ENCODE data around the gene MRPL46.

Gene MRPL46

DNA sequence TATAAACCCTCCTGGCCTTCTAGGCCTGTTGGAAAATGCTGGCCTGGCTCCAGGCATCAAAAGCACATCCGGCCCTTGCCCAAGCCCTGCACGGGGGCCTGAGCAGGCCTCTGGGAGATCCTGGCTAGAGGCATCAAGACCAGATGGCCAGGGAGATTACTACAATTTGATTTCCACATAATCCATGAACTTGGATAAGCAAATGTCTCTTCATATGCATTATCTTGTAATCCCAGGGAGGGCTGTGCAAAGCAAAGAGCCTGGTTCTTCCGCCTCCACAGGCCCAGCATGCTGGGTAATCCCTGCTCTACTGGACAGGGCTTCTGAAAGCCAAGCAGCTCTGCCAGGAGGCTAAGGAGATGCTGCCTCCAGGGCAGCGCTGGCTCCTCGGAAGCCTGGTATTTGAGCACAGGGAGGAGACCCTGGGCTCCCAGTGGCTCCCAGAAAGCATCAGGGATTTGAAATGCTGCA, 18.2 kb downstream of the MRPL46 start:
- in situ Hi-C loops (cut with HindIII; ENCODE audit: low sequenced_read_pairs) = no loop called here

DNA sequence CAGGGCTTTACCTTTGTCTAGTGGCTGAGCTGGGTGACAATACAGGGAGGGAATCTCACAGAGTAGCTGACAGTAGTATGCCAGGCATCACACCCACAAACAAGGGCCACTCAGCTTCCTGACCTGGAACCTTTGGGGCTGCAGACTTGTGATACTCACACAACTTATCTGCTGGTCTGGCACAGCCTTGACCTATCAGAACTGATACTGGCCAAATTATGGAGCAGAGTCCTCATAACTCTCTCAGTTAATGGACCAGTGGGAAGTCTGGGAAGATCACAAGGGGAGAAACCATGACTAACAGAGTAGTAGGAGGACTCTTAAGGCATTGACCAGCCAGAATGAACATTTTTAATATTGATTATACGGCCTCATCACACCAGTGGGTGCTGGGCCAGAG, 19.4 kb downstream of the MRPL46 start:
- in situ Hi-C loops (cut with HindIII; ENCODE audit: low sequenced_read_pairs) = no loop called here

DNA sequence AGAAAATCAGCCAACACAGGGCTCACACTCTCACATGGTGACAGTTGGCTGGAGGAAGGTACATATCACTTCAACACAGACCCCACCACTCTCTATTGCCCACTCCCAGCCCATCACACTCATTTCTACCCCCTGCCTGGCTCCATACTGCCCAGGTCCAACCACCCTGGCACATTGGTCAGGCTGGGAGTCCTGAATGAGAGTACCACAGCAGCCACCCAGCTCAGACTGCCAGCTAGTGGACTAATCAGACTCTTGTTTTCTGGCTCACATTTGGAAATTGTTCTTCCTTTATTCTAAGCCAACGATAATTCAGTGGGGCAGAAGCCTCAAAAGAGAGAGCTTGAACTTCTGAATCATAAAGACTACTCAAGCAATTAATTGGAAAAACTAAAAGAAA, 20.0 kb downstream of the MRPL46 start:
- in situ Hi-C loops (cut with HindIII; ENCODE audit: low sequenced_read_pairs) = no loop called here

DNA sequence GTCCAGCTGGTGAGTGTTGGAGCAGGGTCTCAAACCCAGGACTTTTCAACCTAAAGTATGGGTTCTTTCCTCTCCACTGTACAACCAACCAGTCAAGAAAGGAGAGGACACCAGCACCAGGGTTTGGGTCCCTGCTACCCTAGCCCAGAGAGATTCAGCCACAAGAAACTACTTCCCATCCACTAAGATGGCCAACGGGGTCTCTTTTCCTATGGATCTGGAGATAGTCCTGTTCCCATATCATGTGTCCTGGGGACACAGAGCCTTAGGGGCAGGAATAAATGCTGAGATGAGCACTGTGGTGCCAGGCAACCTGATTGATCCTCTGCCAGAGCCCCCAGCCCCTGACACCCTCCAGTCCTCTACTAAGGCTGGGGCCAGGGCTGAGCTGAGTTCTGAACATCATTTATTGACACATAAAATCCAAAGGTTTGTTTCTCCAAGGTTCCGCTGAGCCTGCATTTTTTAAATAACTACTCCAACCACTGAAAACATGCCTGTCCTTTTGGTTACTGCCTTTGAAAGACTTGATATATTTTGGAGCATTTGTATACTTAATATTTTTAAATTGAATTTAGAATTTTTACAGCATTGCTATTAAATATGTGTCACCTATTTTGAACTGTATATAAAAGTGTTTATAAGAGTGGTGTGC, 26.0 kb downstream of the MRPL46 start:
- in situ Hi-C loops (cut with HindIII; ENCODE audit: low sequenced_read_pairs) = no loop called here

DNA sequence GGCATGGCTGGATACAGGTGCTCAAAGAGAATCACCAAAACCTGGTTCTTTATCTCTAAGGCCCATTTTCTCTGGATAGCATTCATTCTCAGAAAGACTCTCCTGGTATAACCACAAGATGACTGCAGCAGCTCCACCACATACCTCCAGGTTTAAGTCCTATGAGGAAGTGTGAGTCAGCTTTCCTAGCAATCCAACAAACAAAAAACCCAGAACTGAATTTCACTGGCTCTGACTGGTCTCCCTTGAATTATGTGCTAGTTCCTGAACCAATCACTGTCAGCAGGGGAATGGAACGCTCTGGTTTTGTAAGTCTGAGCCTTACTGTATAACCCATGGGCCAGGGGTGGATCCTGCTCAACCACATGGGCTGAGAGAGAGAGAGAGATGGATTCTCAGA, 27.2 kb downstream of the MRPL46 start:
- in situ Hi-C loops (cut with HindIII; ENCODE audit: low sequenced_read_pairs) = no loop called here

DNA sequence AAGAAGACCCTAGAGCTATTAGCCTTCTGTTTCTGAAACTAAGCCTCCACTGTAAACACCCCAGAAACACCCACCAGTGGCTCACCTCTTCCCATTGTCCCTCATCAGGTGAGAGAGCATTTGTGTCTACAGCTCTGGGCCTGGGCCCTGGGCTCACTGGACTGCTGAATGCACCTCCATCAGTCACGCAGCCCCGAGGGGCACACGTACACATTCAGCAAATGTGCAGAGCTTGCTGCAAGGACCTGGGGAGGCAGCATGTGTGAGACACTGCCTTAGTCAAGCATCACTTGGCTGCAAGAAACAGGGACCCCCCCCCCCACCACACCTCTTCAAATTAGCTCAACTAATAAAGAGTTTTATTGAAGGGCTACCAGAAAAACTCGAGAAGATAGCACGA, 29.0 kb downstream of the MRPL46 start:
- in situ Hi-C loops (cut with HindIII; ENCODE audit: low sequenced_read_pairs) = no loop called here

DNA sequence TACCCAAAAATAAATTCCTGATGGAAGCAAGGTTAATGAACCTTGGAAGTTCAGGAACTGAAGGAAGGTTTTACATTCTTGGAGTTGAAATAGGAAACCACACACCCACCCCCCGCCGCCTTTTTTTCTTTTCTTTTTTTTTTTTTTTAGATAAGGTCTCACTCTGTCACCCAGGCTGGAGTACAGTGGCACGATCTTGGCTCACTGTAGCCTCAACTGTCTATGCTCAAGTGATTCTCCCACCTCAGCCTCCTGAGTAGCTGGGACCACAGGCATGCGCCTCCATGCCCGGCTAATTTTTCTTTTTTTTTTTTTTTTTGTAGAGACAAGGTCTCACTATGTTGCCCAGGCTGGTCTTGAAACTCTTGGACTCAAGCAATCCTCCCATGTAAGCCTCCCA, 33.1 kb downstream of the MRPL46 start:
- in situ Hi-C loops (cut with HindIII; ENCODE audit: low sequenced_read_pairs) = loop anchor here (5.0 kb wide), 1 partner anchor 42 kb away; no protein-coding TSS in a partner anchor

DNA sequence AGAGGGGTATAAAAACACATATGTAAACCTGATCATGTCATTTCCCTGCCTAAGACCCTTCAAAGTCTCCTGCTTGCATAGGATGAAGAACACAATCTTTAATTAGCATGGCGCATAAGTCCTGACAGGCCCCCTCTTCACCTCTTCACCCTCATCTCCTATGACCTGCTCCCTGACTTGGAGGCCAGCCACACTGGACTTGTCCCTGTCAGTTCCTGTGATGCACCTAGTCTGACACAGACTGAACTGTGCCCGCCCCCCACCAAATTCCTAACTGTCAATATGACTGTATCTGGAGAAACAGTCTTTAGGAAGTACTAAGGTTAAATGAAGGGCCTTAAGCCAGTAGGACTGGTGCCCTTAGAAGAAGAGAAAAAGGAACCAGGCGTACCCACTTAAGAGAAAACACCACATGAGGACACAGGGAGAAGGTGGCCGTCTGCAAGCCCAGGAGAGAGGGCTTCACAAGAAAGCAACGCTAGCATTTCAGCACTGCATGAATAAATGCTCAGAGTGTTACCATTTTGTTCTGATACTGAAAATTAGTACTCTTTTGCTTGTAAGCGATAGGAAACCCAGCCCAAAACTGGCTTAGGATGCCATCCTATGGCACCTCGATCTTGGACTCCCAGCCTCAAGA, 34.0 kb downstream of the MRPL46 start:
- in situ Hi-C loops (cut with HindIII; ENCODE audit: low sequenced_read_pairs) = loop anchor here (5.0 kb wide), 1 partner anchor 41 kb away; no protein-coding TSS in a partner anchor

DNA sequence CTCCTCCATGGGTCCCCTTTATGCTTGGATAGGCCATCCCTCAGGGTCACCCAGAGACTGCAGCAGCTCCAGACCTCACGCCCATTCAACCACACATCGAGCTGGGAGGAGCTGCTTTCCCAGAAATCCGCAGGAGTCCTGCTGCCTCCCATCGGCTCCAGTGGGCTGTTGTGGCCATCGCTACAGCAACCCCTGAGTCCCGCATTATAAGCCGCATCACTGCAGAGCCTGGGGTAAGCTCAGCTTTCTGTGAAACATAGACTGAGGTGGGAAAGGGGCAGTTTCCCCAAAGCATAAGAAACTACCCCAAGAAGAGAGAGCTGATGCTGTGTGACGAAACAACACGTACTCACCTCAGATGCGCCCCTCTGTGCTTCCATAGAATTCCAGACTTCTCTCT, 35.7 kb downstream of the MRPL46 start:
- in situ Hi-C loops (cut with HindIII; ENCODE audit: low sequenced_read_pairs) = loop anchor here (5.0 kb wide), 1 partner anchor 39 kb away; no protein-coding TSS in a partner anchor

DNA sequence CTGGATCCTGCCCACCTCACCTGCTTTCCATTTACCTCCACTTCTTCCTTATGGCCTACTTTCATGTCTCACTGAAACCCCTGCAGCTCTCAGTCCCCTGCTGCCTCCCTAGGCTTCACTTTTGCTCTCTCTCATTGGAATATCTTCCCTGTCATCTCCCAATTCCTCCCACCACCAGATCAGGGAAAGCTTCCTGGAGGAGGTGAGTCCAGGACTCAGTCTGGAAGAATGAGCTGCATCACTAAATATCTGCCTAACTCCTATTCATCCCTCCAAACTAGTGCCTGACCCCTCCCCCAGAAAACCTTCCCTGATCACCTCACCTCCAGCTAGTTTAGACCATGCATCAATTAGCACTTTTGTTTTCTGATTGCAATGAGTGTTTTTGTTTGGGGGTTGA, 37.1 kb downstream of the MRPL46 start:
- in situ Hi-C loops (cut with HindIII; ENCODE audit: low sequenced_read_pairs) = loop anchor here (5.0 kb wide), 1 partner anchor 38 kb away; no protein-coding TSS in a partner anchor

DNA sequence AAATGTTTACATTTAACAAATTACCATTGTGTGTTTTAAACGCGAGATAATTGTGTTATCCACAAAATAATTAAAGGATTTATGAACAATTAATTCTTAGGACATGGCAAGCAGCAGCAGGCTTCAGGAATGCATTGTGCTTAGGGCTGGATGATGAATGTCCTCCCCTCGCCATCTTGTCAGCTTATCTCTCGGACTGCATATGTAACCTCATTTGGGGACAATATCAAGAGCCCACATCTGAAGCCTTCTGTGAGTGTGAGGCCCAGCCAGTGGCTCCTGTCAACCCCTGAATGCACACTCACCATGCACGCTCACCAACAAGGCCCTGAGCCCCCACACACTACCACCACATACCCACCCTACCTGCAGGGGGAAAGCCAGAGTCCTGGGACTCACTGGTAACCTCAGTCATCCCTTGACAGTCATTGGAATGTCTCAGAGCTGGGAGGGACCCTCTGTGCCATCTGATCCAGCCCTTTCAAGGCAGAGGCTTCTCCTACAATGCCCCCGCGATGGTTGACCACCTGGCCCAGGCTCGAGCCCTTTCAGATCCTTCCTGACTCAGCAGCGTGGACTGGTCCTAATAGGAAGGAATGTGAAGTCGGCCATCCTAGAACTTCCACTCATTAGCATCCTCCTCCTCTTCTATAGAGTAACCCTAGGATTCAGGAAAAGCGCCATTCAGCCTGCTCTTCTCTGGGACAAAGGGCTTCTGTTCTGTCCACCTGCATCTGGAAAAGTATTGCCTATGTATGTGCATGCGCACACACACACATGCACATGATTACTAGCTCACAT, 38.2 kb downstream of the MRPL46 start:
- in situ Hi-C loops (cut with HindIII; ENCODE audit: low sequenced_read_pairs) = no loop called here

DNA sequence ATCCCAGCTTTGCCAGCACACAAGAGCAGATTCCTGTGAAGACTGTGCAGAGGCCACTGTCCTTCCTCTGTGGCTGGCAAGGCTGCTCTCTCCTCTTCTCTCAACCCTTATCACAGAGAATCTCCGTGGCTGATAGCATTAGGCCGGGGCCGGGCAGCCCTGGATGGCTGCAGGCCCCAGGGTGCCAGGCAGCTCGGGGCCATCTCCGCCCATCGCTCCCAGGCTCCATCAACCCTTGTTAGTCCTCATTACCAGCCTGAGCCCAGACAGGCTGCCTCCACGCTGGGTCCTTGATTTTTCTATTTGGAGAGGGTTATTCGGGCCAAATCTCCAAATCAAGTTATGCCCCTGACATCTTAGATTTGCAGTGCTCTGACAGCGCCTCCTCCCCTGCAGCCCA, 39.1 kb downstream of the MRPL46 start:
- in situ Hi-C loops (cut with HindIII; ENCODE audit: low sequenced_read_pairs) = no loop called here

DNA sequence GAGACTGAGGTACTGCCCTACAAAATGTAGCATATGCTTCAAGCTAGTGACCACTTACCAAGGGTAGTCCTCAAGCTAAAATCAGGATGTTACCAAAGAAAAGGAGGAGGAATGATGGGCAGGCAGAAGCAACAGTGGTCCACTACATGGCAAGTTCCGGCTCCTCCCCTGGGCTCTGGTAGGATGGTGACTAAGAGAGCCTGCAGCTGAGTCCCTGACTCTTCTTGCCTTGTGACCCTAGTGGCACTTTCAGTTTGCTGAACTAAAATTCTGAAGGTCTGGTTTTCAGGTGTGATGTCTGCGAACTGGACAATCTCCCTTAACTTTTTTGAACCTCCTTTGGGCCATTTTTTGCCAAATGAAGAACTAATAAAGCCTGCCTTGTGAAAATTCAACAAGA, 40.9 kb downstream of the MRPL46 start:
- in situ Hi-C loops (cut with HindIII; ENCODE audit: low sequenced_read_pairs) = no loop called here

DNA sequence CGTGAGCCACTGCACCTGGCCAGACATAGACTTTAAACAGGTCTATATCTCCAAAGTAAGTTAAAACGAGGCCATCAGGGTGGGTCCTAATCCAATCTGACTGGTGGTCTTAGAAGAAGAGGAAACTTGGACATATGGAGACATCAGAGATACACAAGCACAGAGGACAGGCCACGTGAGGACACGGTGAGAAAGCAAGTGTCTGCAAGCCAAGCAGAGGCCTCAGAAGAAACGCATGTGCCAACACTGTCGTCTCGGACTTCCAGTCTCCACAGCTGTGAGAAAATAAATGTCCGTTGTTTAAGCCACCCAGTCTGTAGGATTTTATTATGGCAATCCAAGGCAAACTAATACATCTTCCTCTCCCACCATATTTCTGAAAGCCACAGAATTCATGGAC, 43.9 kb downstream of the MRPL46 start:
- in situ Hi-C loops (cut with HindIII; ENCODE audit: low sequenced_read_pairs) = no loop called here

DNA sequence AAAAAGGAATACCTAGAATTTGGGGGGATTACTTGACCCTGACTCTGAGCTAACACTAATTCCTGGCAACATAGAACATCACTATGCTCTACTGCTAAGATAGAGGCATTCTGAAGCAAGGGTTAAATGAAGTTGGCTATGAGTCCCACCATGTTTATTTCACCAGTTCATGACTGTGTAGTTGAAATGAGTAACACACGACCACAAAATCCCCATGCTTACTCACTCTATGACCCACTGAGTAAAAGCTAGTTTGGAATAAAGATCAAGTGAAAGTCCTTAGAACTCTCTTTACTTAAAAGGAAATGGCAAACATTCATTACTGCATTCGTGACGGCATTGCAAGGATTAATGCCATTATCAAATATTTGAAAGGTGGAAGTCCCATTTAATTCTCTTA, 47.4 kb downstream of the MRPL46 start:
- in situ Hi-C loops (cut with HindIII; ENCODE audit: low sequenced_read_pairs) = no loop called here

Data from endothelial cell of hepatic sinusoid (primary cell).